ENCODE results near the gene KCNH8.

KCNH8 gene

GRCh38 chr3:19446687-19447086 is 298.4 kb downstream of the KCNH8 start:
- no peak for DNase-seq (ENCODE audit: extremely low spot score)
- ChIA-PET POLR2A (no interaction called here), CTCF (interaction anchor here (1.1 to 1.6 kb wide), 2 partner anchors 13 to 21 kb away, joined by 3 read pairs; no protein-coding TSS in a partner anchor)
- TF ChIP-seq, protein P1, sequence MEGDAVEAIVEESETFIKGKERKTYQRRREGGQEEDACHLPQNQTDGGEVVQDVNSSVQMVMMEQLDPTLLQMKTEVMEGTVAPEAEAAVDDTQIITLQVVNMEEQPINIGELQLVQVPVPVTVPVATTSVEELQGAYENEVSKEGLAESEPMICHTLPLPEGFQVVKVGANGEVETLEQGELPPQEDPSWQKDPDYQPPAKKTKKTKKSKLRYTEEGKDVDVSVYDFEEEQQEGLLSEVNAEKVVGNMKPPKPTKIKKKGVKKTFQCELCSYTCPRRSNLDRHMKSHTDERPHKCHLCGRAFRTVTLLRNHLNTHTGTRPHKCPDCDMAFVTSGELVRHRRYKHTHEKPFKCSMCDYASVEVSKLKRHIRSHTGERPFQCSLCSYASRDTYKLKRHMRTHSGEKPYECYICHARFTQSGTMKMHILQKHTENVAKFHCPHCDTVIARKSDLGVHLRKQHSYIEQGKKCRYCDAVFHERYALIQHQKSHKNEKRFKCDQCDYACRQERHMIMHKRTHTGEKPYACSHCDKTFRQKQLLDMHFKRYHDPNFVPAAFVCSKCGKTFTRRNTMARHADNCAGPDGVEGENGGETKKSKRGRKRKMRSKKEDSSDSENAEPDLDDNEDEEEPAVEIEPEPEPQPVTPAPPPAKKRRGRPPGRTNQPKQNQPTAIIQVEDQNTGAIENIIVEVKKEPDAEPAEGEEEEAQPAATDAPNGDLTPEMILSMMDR (IDR thresholded peaks at IDR 0.05; ENCODE audit: control extremely low read depth, extremely low read depth, low read depth, missing control alignments): no peak

DNA sequence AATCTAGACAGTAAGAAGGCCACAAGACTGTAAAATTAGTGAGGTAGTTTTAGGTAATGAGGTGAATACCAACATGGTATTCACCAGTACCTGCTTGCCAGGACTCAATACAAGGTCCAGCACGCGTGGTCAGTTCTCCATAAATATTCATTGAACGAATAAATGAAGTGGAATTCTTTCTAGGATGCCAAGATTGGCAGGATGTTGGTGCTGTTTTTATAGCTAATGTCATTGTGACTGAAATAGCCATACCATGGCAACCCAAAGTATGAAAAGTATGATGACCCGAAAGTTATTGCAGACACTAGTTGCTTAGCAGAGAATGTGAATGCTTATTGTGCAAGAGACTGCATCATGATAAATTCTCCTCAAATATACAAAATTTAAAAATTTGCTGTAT is 307.2 kb downstream of the KCNH8 start:
- TF ChIP-seq, protein P1 (IDR thresholded peaks at IDR 0.05; ENCODE audit: control extremely low read depth, extremely low read depth, low read depth, missing control alignments): no peak
- ChIA-PET POLR2A (no interaction called here), CTCF (interaction anchor here (0.9 kb wide), 1 partner anchor 40 kb away, joined by 3 read pairs; no protein-coding TSS in a partner anchor)
- DNase-seq (ENCODE audit: extremely low spot score): no peak

- TF ChIP-seq, protein P1 (IDR thresholded peaks at IDR 0.05; ENCODE audit: control extremely low read depth, extremely low read depth, low read depth, missing control alignments): no peak
- DNase-seq (ENCODE audit: extremely low spot score): no peak
- POLR2A ChIA-PET: no interaction called here
- CTCF ChIA-PET: no interaction called here
Observed at GRCh38 chr3:19456738-19457137, 308.4 kb downstream of the KCNH8 start.

DNA sequence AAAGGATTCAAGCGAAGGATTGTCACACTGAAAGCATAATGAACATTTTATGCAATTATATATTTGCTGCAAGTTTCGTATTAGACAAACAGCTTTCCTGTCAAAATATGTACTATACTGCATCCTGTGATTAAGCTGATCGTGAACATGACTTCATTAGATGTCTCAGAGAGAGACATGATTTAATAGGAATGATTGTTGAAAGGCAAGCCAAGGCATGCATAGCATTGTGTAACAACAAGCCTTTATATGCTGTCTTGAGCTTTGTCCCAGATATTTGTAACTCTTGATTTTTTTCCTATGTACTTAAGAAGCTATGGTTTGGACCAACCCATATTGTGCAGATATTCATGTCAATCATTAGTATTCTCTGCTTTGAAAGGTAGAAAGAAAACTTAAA is 309.1 kb downstream of the KCNH8 start:
- DNase-seq (ENCODE audit: extremely low spot score): no peak
- ChIA-PET CTCF (no interaction called here), POLR2A (no interaction called here)
- TF ChIP-seq, protein P1 (IDR thresholded peaks at IDR 0.05; ENCODE audit: control extremely low read depth, extremely low read depth, low read depth, missing control alignments): no peak

DNA sequence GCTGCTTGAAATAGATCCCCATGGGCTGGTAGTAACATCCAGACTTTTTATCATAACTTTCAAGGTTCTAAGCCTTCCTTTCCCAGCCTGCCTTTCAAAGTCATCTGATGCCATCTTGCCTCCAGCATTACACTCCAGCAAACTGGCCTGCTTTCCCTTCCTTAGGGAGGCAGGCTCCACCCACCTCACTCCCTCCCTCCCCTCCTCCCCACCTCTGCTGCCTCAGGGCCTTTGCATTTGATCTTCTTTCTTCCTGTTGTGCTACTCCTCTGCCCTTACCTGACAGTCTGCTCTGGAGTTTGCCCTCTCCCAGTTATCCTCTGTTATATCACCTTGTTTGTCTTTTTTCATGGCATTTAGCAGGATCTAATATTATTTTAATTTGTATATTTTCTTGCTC is 319.5 kb downstream of the KCNH8 start:
- no peak for DNase-seq (ENCODE audit: extremely low spot score)
- POLR2A ChIA-PET: no interaction called here
- TF ChIP-seq, protein P1 (IDR thresholded peaks at IDR 0.05; ENCODE audit: control extremely low read depth, extremely low read depth, low read depth, missing control alignments): no peak
- CTCF ChIA-PET: no interaction called here

DNA sequence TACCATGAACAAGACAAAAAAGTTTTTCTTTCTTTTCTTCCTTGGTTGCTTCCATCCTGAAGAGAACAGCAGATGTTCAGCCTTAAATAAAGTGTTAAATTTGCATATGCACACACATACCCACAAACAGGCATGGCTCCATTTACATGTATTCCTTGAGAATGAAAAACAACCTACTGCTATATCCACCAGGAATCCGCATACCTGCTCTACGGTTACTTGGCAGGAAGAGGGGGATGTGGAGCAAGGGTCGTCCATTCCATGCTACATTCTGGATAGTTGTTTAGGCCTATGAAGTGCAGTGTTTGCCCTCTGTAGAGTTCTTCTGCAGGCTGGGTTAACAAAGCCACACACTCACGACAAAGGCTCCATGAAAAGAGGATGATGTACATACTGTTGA is 322.8 kb downstream of the KCNH8 start:
- DNase-seq (ENCODE audit: extremely low spot score): no peak
- CTCF ChIA-PET: no interaction called here
- TF ChIP-seq, protein P1 (IDR thresholded peaks at IDR 0.05; ENCODE audit: control extremely low read depth, extremely low read depth, low read depth, missing control alignments): no peak
- POLR2A ChIA-PET: no interaction called here

Measured in GM10248 (cell line).